Stimulated activated CD8-positive, alpha-beta memory T cell treated with anti-CD3 and anti-CD28 coated beads, Interleukin-7, amount 100 ng/mL, for 48 hours (primary cell): ENCODE results near the gene RARRES2.

Experiments
- DNase-seq, 2 donors: peaks; one replicate each; pipeline ENCODE4 v3.0.0-alpha.2; 2020; ENCODE audit warnings: low read depth in 1 of 2; ENCODE audit errors: extremely low read depth in 1 of 2

The RARRES2 gene

GRCh38 chr7:150339409-150339809, 2.0 kb downstream of the RARRES2 start:
- DNase-seq, result no peak

- DNase-seq, result no peak
Observed at GRCh38 chr7:150338166-150338829, 3.1 kb downstream of the RARRES2 start.

DNA sequence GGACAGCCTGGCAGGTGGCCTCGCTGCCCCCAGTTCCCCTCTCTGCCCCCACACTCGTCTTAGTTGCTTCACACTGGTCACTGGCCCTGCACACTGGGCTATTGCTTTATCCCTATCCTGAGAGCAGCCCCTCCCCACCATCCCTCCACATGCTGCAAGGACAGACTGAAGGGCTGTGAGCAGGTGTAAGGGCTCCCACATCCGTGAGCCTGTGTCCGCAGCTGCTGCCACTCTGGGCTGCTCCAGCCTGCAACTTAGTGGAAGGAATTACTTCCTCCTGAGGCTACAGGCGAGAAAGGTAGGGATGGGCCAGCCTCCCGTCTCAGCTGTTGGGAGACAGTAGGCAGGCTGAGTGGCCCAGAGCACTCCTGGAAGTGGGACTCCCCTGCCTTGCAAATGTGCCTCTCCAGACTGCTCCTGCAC, 3.8 kb downstream of the RARRES2 start:
- no peak for DNase-seq

DNA sequence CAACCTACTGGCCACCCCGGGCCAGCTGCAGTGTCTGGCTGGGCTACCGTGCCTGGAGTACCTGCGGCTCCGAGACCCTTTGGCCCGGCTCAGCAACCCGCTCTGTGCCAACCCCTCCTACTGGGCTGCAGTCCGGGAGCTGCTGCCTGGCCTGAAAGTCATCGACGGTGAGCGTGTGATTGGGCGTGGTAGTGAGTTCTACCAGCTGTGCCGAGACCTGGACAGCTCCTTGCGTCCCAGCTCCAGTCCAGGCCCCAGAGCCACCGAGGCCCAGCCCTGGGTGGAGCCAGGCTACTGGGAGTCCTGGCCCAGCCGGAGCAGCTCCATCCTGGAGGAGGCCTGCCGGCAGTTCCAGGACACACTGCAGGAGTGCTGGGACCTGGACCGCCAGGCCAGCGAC, 4.2 kb downstream of the RARRES2 start:
- DNase-seq, result no peak

- no peak for DNase-seq
Observed at GRCh38 chr7:150336746-150337145, 4.7 kb downstream of the RARRES2 start.

- no peak for DNase-seq
Observed at GRCh38 chr7:150335774-150336112, 5.7 kb downstream of the RARRES2 start.

DNA sequence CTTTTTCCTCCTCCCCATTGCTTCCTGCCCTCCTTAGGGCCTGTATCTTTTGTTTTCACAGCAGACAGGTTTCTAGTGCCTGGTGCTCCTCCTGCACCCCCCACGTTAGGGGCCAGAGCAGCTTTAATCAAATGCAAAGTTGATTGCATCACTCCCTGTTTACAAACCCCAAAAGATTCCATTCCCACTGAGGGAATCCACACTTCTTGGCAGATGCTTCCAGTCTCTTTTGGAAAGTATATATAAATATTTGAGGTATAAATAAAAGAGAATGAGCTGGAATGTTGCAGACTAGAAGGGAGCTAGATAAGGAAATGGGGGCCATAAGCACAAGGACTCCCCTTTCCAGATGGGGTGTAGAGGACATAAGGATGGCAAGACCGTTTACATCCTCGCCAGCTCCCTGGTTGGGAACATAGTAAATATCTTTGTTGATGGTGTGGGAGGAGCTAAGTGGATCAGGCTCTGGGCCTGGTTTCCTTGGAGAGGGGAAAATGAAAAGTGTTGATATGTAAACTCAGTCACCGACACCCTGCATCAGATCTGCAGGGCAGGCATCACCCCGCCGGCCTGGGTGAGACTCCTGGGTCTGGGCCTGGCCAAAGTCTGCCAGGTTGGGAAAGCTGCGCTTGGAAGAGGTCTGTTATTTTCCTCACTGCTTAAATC, 6.2 kb downstream of the RARRES2 start:
- DNase-seq, result no peak

GRCh38 chr7:150334108-150334507, 7.3 kb downstream of the RARRES2 start:
- DNase-seq, result no peak

DNA sequence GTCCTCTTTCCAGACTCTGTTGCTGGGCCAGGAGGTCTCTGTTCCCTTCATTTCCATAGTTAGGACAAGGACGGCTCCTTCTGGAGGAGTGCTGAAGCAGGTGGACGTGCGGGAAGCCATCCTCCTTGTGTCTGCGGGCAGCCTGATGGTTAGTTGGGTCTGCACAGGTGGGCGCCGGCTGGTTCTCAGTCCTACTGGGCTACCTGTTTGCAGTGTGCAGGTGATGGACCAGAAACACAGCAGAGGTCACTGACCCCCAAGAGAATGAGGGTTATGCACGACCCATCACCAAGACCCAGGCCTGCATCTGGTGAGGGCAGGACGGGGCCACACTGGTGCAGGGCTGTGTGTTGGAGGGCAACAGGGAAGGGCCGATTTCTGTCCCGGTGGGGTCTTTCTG, 7.8 kb downstream of the RARRES2 start:
- DNase-seq, result no peak

DNA sequence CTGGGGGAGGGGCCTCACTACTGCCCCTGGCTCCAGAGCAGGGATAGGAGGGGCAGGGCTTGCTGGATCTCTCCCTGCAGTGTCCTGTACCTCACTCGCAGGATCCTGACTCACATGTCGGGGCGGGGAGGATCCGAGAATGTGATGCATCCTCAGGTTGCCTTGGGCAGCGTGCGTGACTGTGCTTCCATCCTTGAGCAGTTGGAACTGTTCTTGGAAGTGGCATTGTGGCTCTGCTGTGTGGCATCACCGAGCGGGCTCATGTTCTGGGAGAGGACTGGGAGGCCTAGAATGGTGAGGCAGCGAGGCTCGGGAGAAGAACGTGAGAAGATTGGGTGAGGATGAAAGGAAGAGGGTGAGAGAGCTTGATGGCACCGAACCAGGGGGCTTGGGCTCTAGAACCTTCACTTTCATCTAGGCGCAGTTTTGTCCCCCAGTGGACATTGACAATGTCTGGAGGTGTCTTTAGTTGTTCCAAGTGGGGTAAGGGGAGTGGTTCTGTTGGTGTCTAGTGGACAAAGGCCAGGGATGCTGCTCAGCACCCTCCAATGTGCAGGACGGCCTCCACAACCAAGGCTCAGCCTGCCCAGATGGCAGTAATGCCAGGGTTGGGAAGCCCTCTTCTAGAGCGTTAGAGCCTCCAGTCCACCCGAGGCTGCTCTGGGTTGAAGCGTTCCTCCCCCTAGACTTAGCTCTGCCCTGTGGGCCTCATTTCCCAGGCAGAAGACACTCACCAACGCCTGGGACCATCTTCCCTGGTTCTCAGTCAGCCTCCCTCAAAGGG, 8.4 kb downstream of the RARRES2 start:
- no peak for DNase-seq

GRCh38 chr7:150330211-150330885, 11.1 kb downstream of the RARRES2 start:
- DNase-seq, result no peak

- DNase-seq, result no peak
Observed at GRCh38 chr7:150329331-150330120, 11.9 kb downstream of the RARRES2 start.

DNA sequence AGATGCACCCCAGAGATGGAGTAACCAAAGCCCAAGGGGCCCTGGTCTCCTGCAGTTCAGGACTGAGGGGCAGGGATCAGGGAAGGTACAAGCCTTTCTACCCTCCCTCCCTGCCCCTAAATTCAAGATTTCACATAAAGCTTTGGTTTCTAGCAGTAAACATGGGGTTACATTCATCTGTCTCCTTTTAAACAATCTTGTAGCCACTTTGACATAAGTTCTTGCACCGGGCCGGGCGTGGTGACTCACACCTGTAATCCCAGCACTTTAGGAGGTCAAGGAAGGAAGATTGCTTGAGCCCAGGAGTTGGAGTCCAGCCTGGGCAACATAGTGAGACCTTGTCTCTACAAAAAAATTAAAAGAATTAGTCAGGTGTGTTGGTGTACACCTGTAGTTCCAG, 14.1 kb downstream of the RARRES2 start:
- DNase-seq, result no peak

GRCh38 chr7:150326657-150327268, 14.7 kb downstream of the RARRES2 start:
- no peak for DNase-seq

- no peak for DNase-seq
Observed at GRCh38 chr7:150325901-150326300, 15.5 kb downstream of the RARRES2 start.

- no peak for DNase-seq
Observed at GRCh38 chr7:150325110-150325611, 16.3 kb downstream of the RARRES2 start.

DNA sequence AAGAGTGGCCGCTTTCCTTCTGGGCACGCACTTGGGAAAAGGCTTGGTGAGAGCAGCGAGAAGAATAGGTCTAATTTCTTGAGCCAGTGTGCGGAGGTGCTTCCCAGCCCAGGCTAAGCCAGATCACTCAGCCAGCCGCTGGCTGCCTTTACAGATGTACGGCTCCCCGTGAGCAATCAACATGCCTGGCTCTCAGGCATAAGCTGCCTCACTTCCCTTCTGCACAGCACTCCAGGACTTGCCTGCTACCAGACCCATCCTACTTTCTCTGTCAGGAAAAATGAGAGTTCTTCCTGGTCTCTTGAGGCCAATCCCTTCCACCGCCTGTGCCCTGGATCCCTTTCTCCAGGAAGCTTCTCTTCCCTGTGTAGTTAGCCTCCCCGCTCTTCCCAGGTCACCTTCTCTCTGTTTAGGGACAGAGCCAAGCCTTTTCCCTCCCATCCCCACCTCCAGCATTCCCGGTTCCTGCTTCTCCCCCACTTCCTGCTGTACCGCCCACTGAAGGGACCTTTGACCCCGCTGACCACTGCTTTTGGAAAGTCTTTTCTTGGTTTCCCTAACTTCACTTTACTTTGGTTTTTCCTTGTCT, 17.0 kb downstream of the RARRES2 start:
- no peak for DNase-seq

DNA sequence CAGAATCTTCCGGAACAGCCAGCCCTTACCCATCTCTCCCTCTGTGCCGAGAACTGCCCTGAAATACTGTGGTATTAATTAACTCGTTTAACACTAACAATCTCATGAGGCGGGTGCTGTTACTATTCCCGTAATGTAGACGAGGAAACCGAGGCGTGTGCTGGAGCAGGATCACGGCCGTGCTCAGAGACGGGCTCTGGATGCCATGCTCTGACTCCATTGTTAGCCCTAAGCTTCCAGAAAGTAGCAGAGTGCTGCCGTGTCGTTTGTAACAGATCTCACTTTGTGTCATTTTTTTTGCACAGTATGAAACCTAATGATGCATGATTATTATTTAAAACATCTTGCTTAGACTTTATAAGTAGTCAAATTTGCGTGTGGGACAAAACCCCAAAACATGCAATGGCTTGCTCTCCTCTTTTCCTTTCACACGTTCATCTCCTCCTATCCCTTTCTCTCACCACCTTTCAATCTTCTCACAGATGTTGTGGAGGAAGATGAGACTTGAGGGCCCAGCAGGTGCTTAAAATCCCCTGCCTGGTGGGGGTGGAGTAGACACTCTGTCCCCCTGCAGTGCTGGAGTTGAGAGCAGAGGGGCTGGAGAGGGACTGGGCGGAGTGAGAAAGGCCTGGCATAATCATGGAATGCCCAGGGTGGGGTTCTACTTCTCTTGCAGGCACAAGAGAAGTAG, 17.6 kb downstream of the RARRES2 start:
- DNase-seq, result no peak
